Neural cell (in vitro differentiated cells): ENCODE measurements around the gene IGF1.

Source experiments
- EZH2 ChIP-seq: fragments of 200-600, 300-800 bp; shearing (Covaris generic), sonication (generic); IDR thresholded peaks from 2 replicates; pipeline ENCODE4 v1.6.1; 2014; ENCODE audit warnings: antibody characterized with exemption, low read length, borderline replicate concordance, mild to moderate bottlenecking; ENCODE audit not compliant: insufficient read depth, poor library complexity, severe bottlenecking
- TF ChIP-seq, protein P1 (sequence below): fragments of 450-650 bp; IDR thresholded peaks from 2 replicates; pipeline ENCODE4 v1.5.1; 2014; ENCODE audit warnings: antibody characterized with exemption, mild to moderate bottlenecking, moderate library complexity; ENCODE audit not compliant: poor library complexity, severe bottlenecking

DNA sequence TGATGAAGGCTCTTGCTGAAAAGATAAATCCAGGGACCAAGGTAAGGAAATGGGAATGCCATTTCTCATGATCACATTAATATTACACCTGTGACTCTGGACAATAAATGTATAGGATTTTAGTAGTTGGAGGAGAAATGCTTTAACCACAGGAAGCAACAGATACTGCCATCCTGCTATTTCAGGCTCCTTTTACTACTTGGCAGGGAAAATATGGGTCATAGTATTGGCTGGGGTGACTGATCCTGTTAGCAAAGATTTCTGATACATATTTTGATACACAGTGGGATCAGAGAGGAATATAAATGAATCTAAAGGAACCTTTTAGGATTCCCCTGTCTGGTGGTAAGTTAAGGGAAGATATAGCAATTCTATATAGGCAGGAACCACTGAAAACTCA, 115.0 kb downstream of the IGF1 start:
- no peak for TF ChIP-seq EZH2
- TF ChIP-seq, protein P1, sequence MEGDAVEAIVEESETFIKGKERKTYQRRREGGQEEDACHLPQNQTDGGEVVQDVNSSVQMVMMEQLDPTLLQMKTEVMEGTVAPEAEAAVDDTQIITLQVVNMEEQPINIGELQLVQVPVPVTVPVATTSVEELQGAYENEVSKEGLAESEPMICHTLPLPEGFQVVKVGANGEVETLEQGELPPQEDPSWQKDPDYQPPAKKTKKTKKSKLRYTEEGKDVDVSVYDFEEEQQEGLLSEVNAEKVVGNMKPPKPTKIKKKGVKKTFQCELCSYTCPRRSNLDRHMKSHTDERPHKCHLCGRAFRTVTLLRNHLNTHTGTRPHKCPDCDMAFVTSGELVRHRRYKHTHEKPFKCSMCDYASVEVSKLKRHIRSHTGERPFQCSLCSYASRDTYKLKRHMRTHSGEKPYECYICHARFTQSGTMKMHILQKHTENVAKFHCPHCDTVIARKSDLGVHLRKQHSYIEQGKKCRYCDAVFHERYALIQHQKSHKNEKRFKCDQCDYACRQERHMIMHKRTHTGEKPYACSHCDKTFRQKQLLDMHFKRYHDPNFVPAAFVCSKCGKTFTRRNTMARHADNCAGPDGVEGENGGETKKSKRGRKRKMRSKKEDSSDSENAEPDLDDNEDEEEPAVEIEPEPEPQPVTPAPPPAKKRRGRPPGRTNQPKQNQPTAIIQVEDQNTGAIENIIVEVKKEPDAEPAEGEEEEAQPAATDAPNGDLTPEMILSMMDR: no peak
